ENCODE measurements around the gene ZBTB5. TPM values are rescaled to one million over a fixed set of nuclear protein-coding genes. Genes with fewer than 3 reads are reported as not detected.

ZBTB5 gene
- total and polyA plus RNA-seq, 2 donors (not counting 3 experiments of a cell fraction or from before 2014, with no cell fraction given), result 10.0 to 13.7 TPM

DNA sequence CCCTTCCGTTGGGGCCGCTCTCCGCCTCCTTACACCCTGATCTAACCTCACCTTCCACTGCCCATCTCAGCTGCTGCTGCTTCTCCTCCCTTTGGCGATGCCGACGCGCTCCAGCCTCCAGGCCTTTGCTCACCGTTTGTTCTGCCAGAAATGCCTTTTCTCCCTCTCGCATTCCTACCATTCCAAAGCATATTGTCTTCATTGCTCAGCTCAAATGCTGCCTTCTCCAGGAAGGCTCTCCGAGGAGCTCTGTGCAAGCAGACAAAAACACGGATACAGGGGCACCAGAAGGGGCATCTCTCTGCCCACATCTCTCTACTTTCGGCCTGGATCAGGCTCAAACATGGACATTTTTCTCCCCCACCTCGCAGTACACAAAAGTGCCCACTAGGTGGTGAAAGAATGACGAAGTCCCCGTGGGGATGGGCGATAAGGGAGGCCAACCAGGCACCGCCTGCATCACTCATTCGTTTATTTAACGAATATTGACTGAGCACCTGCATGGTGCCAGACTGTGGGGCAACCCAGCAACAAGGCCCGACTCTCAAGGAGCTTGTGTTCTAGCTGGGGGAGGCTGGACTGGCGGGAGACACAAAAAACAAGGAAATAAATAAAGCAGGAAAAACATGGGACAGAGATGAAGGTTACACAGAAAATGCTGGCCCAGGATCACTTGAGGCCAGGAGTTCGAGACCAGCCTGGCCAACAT is 50.1 kb downstream of the ZBTB5 start:
- Histone ChIP-seq H3K79me2 (ENCODE audit: control insufficient read depth, insufficient read depth, low read length) (no peaks in the 10 kb centered on the region), H3K4me1 (ENCODE audit: control insufficient read depth, extremely low read depth, insufficient read depth, low read length) (no peaks in the 10 kb centered on the region), H4K20me1 (replicated peaks; ENCODE audit: control insufficient read depth, extremely low read depth, insufficient read depth, low read length) (no peaks in the 10 kb centered on the region), H3K27ac (ENCODE audit: insufficient read depth, low read depth, low read length) (no peak overlapping the region), H3K9me1 (replicated peaks; ENCODE audit: control insufficient read depth, extremely low read depth, insufficient read depth, low read length) (no peaks in the 10 kb centered on the region), H3K4me2 (ENCODE audit: insufficient read depth, low read length) (peak overlapping the region; percentile 32), H3K9ac (replicated peaks; ENCODE audit: extremely low read depth, insufficient read depth, low read length) (no peak overlapping the region), H3K27me3 (ENCODE audit: control insufficient read depth in 2 of 2, insufficient read depth in 2 of 2, low read length in 2 of 2) (no peaks in the 10 kb centered on the region), H3K9me3 (replicated peaks; ENCODE audit: control insufficient read depth, insufficient read depth, low read length) (no peaks in the 10 kb centered on the region), H2AFZ (ENCODE audit: low read depth, low read length) (peak overlapping the region; percentile 51), H3K36me3 (ENCODE audit: control insufficient read depth in 2 of 2, extremely low read depth in 1 of 2, insufficient read depth in 2 of 2, low read length in 2 of 2) (no peaks in the 10 kb centered on the region), H3K4me3 (replicated peaks in 1 of 3; ENCODE audit: insufficient read depth in 1 of 3, low read depth in 1 of 3, low read length in 3 of 3) (no peak overlapping the region)
- intact Hi-C loops (cut with micrococcal nuclease) (loop anchor here (10.0 kb wide), 1 partner anchor 90 kb away; no protein-coding TSS in a partner anchor), dilution Hi-C loops (cut with MboI; ENCODE audit: extremely low pct_ligation_motif_present, low sequenced_read_pairs) (no loop called here)
- DNase-seq (ENCODE audit: low read depth, low spot score) (peak; percentile 80), FAIRE-seq (peak; percentile 92)
- BruUV-seq (replicated peaks), result no TSS peak
- POLR2A ChIA-PET, result no interaction called here
- TF ChIP-seq, protein P1, sequence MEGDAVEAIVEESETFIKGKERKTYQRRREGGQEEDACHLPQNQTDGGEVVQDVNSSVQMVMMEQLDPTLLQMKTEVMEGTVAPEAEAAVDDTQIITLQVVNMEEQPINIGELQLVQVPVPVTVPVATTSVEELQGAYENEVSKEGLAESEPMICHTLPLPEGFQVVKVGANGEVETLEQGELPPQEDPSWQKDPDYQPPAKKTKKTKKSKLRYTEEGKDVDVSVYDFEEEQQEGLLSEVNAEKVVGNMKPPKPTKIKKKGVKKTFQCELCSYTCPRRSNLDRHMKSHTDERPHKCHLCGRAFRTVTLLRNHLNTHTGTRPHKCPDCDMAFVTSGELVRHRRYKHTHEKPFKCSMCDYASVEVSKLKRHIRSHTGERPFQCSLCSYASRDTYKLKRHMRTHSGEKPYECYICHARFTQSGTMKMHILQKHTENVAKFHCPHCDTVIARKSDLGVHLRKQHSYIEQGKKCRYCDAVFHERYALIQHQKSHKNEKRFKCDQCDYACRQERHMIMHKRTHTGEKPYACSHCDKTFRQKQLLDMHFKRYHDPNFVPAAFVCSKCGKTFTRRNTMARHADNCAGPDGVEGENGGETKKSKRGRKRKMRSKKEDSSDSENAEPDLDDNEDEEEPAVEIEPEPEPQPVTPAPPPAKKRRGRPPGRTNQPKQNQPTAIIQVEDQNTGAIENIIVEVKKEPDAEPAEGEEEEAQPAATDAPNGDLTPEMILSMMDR (IDR thresholded peaks at IDR 0.05; ENCODE audit: extremely low read depth in 1 of 2, insufficient read depth in 1 of 2, low read depth in 1 of 2, low read length in 2 of 2), result peak; percentile 66 to 85
- TF ChIP-seq POLR2AphosphoS5 (IDR thresholded peaks at IDR 0.05; ENCODE audit: insufficient read depth, low read depth, low read length), result no peak
- CTCF ChIA-PET, result interaction anchor here (0.7 to 1.1 kb wide), 6 partner anchors 12 to 650 kb away, joined by 3 to 8 read pairs (median 3); no protein-coding TSS in a partner anchor

DNA sequence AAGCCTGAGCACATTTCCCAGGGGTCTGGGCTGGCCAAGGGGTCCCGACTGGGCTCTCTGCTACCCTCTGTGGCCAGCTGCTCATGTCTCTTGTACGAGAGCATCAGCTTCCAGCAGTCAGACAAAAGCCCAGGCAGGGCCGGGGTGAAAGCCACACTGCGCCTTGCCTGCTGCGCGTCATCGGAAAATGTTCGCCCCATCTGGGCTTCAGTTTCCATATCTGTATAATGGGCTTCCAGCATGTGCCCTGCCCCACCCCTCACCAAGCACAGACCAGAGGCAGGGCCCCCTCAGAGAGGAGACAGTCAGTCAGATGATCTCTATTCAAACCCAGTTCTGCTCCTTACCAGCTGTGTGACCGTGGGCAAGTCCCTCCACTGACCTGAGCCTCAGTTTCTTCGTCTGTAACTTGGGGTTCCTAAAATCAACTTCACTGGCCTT is 50.7 kb downstream of the ZBTB5 start:
- DNase-seq (ENCODE audit: low read depth, low spot score), result no peak
- POLR2A ChIA-PET, result no interaction called here
- Histone ChIP-seq H4K20me1 (replicated peaks; ENCODE audit: control insufficient read depth, extremely low read depth, insufficient read depth, low read length) (no peaks in the 10 kb centered on the region), H3K9ac (replicated peaks; ENCODE audit: extremely low read depth, insufficient read depth, low read length) (no peak overlapping the region), H3K27ac (ENCODE audit: insufficient read depth, low read depth, low read length) (no peak overlapping the region), H3K9me3 (replicated peaks; ENCODE audit: control insufficient read depth, insufficient read depth, low read length) (no peaks in the 10 kb centered on the region), H3K4me3 (replicated peaks in 1 of 3; ENCODE audit: insufficient read depth in 1 of 3, low read depth in 1 of 3, low read length in 3 of 3) (no peak overlapping the region), H3K79me2 (ENCODE audit: control insufficient read depth, insufficient read depth, low read length) (no peaks in the 10 kb centered on the region), H3K36me3 (ENCODE audit: control insufficient read depth in 2 of 2, extremely low read depth in 1 of 2, insufficient read depth in 2 of 2, low read length in 2 of 2) (no peaks in the 10 kb centered on the region), H3K4me2 (ENCODE audit: insufficient read depth, low read length) (no peak overlapping the region), H3K9me1 (replicated peaks; ENCODE audit: control insufficient read depth, extremely low read depth, insufficient read depth, low read length) (no peaks in the 10 kb centered on the region), H3K27me3 (ENCODE audit: control insufficient read depth in 2 of 2, insufficient read depth in 2 of 2, low read length in 2 of 2) (no peaks in the 10 kb centered on the region), H2AFZ (ENCODE audit: low read depth, low read length) (peak overlapping the region; percentile 51), H3K4me1 (ENCODE audit: control insufficient read depth, extremely low read depth, insufficient read depth, low read length) (no peaks in the 10 kb centered on the region)
- dilution Hi-C loops (cut with MboI; ENCODE audit: extremely low pct_ligation_motif_present, low sequenced_read_pairs), result no loop called here
- no TSS peak for BruUV-seq (replicated peaks)
- intact Hi-C loops (cut with micrococcal nuclease), result loop anchor here (10.0 kb wide), 1 partner anchor 90 kb away; no protein-coding TSS in a partner anchor
- no peak for FAIRE-seq
- no peak for TF ChIP-seq EZH2 (IDR thresholded peaks at IDR 0.05; ENCODE audit: borderline replicate concordance, low read depth, low read length, severe bottlenecking)
- TF ChIP-seq GATA2 (IDR thresholded peaks at IDR 0.05; ENCODE audit: insufficient read depth, insufficient read length, low read depth, low read length), result no peak
- no peak for TF ChIP-seq JUN (IDR thresholded peaks at IDR 0.05; ENCODE audit: borderline replicate concordance, insufficient read depth, insufficient read length, low read depth)
- TF ChIP-seq FOS (IDR thresholded peaks at IDR 0.05; ENCODE audit: borderline replicate concordance, insufficient read depth, low read length), result no peak
- TF ChIP-seq, protein P1 (IDR thresholded peaks at IDR 0.05; ENCODE audit: extremely low read depth in 1 of 2, insufficient read depth in 1 of 2, low read depth in 1 of 2, low read length in 2 of 2), result no peak
- TF ChIP-seq, protein P2, sequence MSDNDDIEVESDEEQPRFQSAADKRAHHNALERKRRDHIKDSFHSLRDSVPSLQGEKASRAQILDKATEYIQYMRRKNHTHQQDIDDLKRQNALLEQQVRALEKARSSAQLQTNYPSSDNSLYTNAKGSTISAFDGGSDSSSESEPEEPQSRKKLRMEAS (IDR thresholded peaks at IDR 0.05; ENCODE audit: insufficient read depth, insufficient read length), result no peak
- TF ChIP-seq MYC (IDR thresholded peaks at IDR 0.05; ENCODE audit: low read depth, low read length), result no peak
- no peak for TF ChIP-seq POLR2AphosphoS5 (IDR thresholded peaks at IDR 0.05; ENCODE audit: insufficient read depth, low read depth, low read length)
- TF ChIP-seq POLR2A (IDR thresholded peaks at IDR 0.05; ENCODE audit: low read depth, low read length), result no peak
- CTCF ChIA-PET, result interaction anchor here (0.7 to 1.2 kb wide), 3 partner anchors 11 to 97 kb away, joined by 3 read pairs; no protein-coding TSS in a partner anchor

Measured in endothelial cell of umbilical vein (primary cell).